H1 (cell line): ENCODE measurements around the gene SAE1.

ENCODE experiments used
- CTCF ChIP-seq, 3 experiments: IDR thresholded peaks; 1 replicate in 2 of 3; 2 replicates in 1 of 3; pipeline versions ENCODE4 v1.5.1 to v1.6.1; 2011; ENCODE audit warnings: low read length in 3 of 3, mild to moderate bottlenecking in 3 of 3, inconsistent platforms in 2 of 3, low read depth in 1 of 3, moderate library complexity in 1 of 3; ENCODE audit not compliant: insufficient read depth in 1 of 3; ENCODE audit errors: control extremely low read depth in 1 of 3
- EZH2 ChIP-seq: fragments of 200-600 bp; sonication (generic); IDR thresholded peaks from 2 replicates; pipeline ENCODE4 v1.7.1; 2012; ENCODE audit warnings: low read depth, mild to moderate bottlenecking, moderate library complexity, low read length, inconsistent platforms; ENCODE audit not compliant: severe bottlenecking
- GABPA ChIP-seq: IDR thresholded peaks from 2 replicates; pipeline ENCODE4 v1.6.1; 2011; ENCODE audit warnings: mild to moderate bottlenecking, low read length, moderate library complexity, borderline replicate concordance; ENCODE audit not compliant: insufficient read depth
- HDAC2 ChIP-seq, 2 experiments: fragments of 300-600 bp in 1 of 2; sonication (generic) in 1 of 2; IDR thresholded peaks; 2 replicates each; pipeline ENCODE4 v1.6.1; 2011 to 2012; ENCODE audit warnings: low read depth in 2 of 2, low read length in 2 of 2, mild to moderate bottlenecking in 2 of 2, moderate library complexity in 2 of 2, borderline replicate concordance in 1 of 2, inconsistent platforms in 1 of 2
- HDAC6 ChIP-seq: IDR thresholded peaks from one replicate; pipeline ENCODE4 v1.7.1; 2012; ENCODE audit warnings: low read depth, mild to moderate bottlenecking, inconsistent platforms, low read length, moderate library complexity
- RAD21 ChIP-seq, 2 experiments: IDR thresholded peaks in 1 of 2; conservative IDR thresholded peaks in 1 of 2; 2 replicates each; pipeline ENCODE4 v1.6.1; 2011; ENCODE audit warnings: low read depth in 2 of 2, low read length in 2 of 2, improper control_type of control experiment in 1 of 2, inconsistent platforms in 1 of 2, mild to moderate bottlenecking in 1 of 2, moderate library complexity in 1 of 2
- SP1 ChIP-seq: IDR thresholded peaks from 2 replicates; pipeline ENCODE4 v1.6.1; 2011; ENCODE audit warnings: low read depth, low read length

- TF ChIP-seq EZH2, result no peak
- no peak for TF ChIP-seq CTCF (IDR thresholded peaks at IDR 0.05; ENCODE audit: control extremely low read depth in 1 of 3, insufficient read depth in 1 of 3, low read depth in 1 of 3, low read length in 3 of 3)
- no peak for TF ChIP-seq GABPA
- no peak for TF ChIP-seq HDAC2 (IDR thresholded peaks at IDR 0.05; ENCODE audit: borderline replicate concordance in 1 of 2, low read depth in 2 of 2, low read length in 2 of 2)
- TF ChIP-seq RAD21 (IDR thresholded peaks at IDR 0.05 in 1 of 2, conservative IDR thresholded peaks at IDR 0.05 in 1 of 2; ENCODE audit: low read depth in 2 of 2, low read length in 2 of 2), result no peak
- TF ChIP-seq SP1, result no peak
- no peak for TF ChIP-seq HDAC6
Measured at GRCh38 chr19:47186446-47187334, 56.1 kb downstream of the SAE1 start.
